GM19438 (cell line): ENCODE measurements around the gene ERFE.
"Not testable (repeated sequence)": the region's sequence is repeated elsewhere in the genome, so short reads cannot be mapped to it uniquely, and the experiment has no call there.

Experiments used
- ATAC-seq: cut with Tn5 transposase; IDR thresholded peaks from one replicate; pipeline ENCODE4 v1.9.1; 2021; ENCODE audit warnings: low read depth; ENCODE audit not compliant: unreplicated experiment

The ERFE gene

GRCh38 chr2:238158509-238159070, at the start of gene ERFE:
Gene ERFE (plus strand): TSS chr2:238158970. CDS start chr2:238159008, 38 bp downstream.
- no peak for ATAC-seq

GRCh38 chr2:238113611-238114010, 45.2 kb upstream of the ERFE start:
- no peak for ATAC-seq

- no peak for ATAC-seq
Measured at GRCh38 chr2:238114331-238114841, 44.4 kb upstream of the ERFE start.

- no peak for ATAC-seq
Measured at GRCh38 chr2:238114851-238115660, 43.7 kb upstream of the ERFE start.

- ATAC-seq, result not testable (repeated sequence)
Measured at GRCh38 chr2:238115709-238116108, 43.1 kb upstream of the ERFE start.

GRCh38 chr2:238116298-238117198, 42.2 kb upstream of the ERFE start:
- no peak for ATAC-seq

- no peak for ATAC-seq
Measured at GRCh38 chr2:238117199-238118154, 41.3 kb upstream of the ERFE start.

- ATAC-seq, result no peak
Measured at GRCh38 chr2:238119756-238120462, 38.9 kb upstream of the ERFE start.

- ATAC-seq, result no peak
Measured at GRCh38 chr2:238120463-238121298, 38.1 kb upstream of the ERFE start.

- ATAC-seq, result no peak
Measured at GRCh38 chr2:238121511-238122286, 37.1 kb upstream of the ERFE start.

GRCh38 chr2:238122287-238123217, 36.2 kb upstream of the ERFE start:
- ATAC-seq, result no peak

- no peak for ATAC-seq
Measured at GRCh38 chr2:238123218-238123971, 35.4 kb upstream of the ERFE start.

GRCh38 chr2:238123991-238124470, 34.7 kb upstream of the ERFE start:
- no peak for ATAC-seq

- no peak for ATAC-seq
Measured at GRCh38 chr2:238124488-238125126, 34.2 kb upstream of the ERFE start.
